HG03196 (cell line): ENCODE measurements around the gene HOATZ.

Experiments used
- ATAC-seq: cut with Tn5 transposase; IDR thresholded peaks from one replicate; pipeline ENCODE4 v1.9.1; 2021; ENCODE audit not compliant: unreplicated experiment

The HOATZ gene

GRCh38 chr11:111514216-111515031 lies at the start of gene HOATZ:
Gene HOATZ (plus strand): TSS chr11:111514778. CDS start chr11:111514785, 7 bp downstream.
- ATAC-seq = no peak

GRCh38 chr11:111465400-111465799 lies 49.2 kb upstream of the HOATZ start:
- no peak for ATAC-seq

GRCh38 chr11:111466615-111467014 lies 48.0 kb upstream of the HOATZ start:
- ATAC-seq = no peak

- no peak for ATAC-seq
Observed at GRCh38 chr11:111469200-111469599, 45.4 kb upstream of the HOATZ start.

- no peak for ATAC-seq
Observed at GRCh38 chr11:111472228-111472627, 42.4 kb upstream of the HOATZ start.

GRCh38 chr11:111474432-111474831 lies 40.1 kb upstream of the HOATZ start:
- no peak for ATAC-seq

GRCh38 chr11:111476366-111476765 lies 38.2 kb upstream of the HOATZ start:
- no peak for ATAC-seq

- no peak for ATAC-seq
Observed at GRCh38 chr11:111476956-111477355, 37.6 kb upstream of the HOATZ start.

GRCh38 chr11:111477898-111478297 lies 36.7 kb upstream of the HOATZ start:
- ATAC-seq = no peak

- ATAC-seq = no peak
Observed at GRCh38 chr11:111479666-111480065, 34.9 kb upstream of the HOATZ start.

GRCh38 chr11:111483431-111483830 lies 31.1 kb upstream of the HOATZ start:
- ATAC-seq = no peak

- no peak for ATAC-seq
Observed at GRCh38 chr11:111490496-111490895, 24.1 kb upstream of the HOATZ start.

- no peak for ATAC-seq
Observed at GRCh38 chr11:111494040-111494439, 20.5 kb upstream of the HOATZ start.

GRCh38 chr11:111499483-111499882 lies 15.1 kb upstream of the HOATZ start:
- ATAC-seq = no peak

- ATAC-seq = no peak
Observed at GRCh38 chr11:111500481-111500880, 14.1 kb upstream of the HOATZ start.

- no peak for ATAC-seq
Observed at GRCh38 chr11:111502611-111503010, 12.0 kb upstream of the HOATZ start.

- ATAC-seq = no peak
Observed at GRCh38 chr11:111510311-111510710, 4.3 kb upstream of the HOATZ start.

- ATAC-seq = no peak
Observed at GRCh38 chr11:111512296-111513239, 2.0 kb upstream of the HOATZ start, which contains the start of gene BTG4. Gene BTG4 (minus strand): TSS chr11:111512386. CDS start chr11:111498776, 13,610 bp downstream.

- no peak for ATAC-seq
Observed at GRCh38 chr11:111513240-111513605, 1.4 kb upstream of the HOATZ start.

- no peak for ATAC-seq
Observed at GRCh38 chr11:111515591-111515990, 1.0 kb downstream of the HOATZ start.

GRCh38 chr11:111518668-111519067 lies 4.1 kb downstream of the HOATZ start:
- no peak for ATAC-seq

- no peak for ATAC-seq
Observed at GRCh38 chr11:111520560-111520959, 6.0 kb downstream of the HOATZ start.
